H1 (cell line): Measurements from ENCODE around the gene TTLL5. TPM values are rescaled to one million over a fixed set of nuclear protein-coding genes. Genes with fewer than 3 reads are reported as not detected.

Experiments
- CTCF ChIA-PET: fragments of 300-600 bp; sonication (Branson Sonifier 250); formaldehyde crosslinking; loops from one replicate; lab custom pipeline; 2021; ENCODE audit not compliant: partially characterized antibody; lab: Charles Lee
- POLR2A ChIA-PET: fragments of 300-600 bp; sonication (Branson Sonifier 250); formaldehyde crosslinking; loops from one replicate; lab custom pipeline; 2021; ENCODE audit warnings: inconsistent platforms; ENCODE audit not compliant: partially characterized antibody; lab: Charles Lee
- DNase-seq, 2 experiments: peaks; one replicate each; pipeline versions ENCODE4 v3.0.0 to v3.0.0-alpha.2; 2010 to 2022; ENCODE audit warnings: low spot score in 2 of 2, low read depth in 1 of 2, mixed read lengths in 1 of 2
- FAIRE-seq: peaks from 2 replicates; lab custom pipeline; 2011; peaks lifted over from hg19 to GRCh38; lab: Jason Lieb, UNC
- H2AFZ ChIP-seq: 2 replicates; pipeline ENCODE4 v1.8.1; 2012; ENCODE audit warnings: low read length, inconsistent platforms
- H2AK5ac ChIP-seq: 2 replicates; pipeline ENCODE4 v1.6.1; 2013; ENCODE audit warnings: low read depth, low read length
- H2BK120ac ChIP-seq: replicated peaks from 2 replicates; pipeline ENCODE3; 2013; ENCODE audit warnings: low read depth, low read length, inconsistent platforms
- H2BK12ac ChIP-seq: 2 replicates; pipeline ENCODE4 v1.6.1; 2013; ENCODE audit warnings: low read depth, low read length
- H2BK15ac ChIP-seq: 2 replicates; pipeline ENCODE4 v1.6.1; 2013; ENCODE audit warnings: low read length
- H2BK20ac ChIP-seq: 2 replicates; pipeline ENCODE4 v1.6.1; 2013; ENCODE audit warnings: low read length
- H2BK5ac ChIP-seq: 2 replicates; pipeline ENCODE4 v1.6.1; 2013; ENCODE audit warnings: low read depth, low read length
- H3K14ac ChIP-seq: 2 replicates; pipeline ENCODE4 v1.6.1; 2013; ENCODE audit warnings: inconsistent platforms; ENCODE audit not compliant: insufficient read length
- H3K18ac ChIP-seq: 2 replicates; pipeline ENCODE4 v1.6.1; 2013; ENCODE audit warnings: low read length; ENCODE audit errors: extremely low read depth
- H3K23ac ChIP-seq: 2 replicates; pipeline ENCODE4 v1.6.1; 2013; ENCODE audit warnings: inconsistent platforms; ENCODE audit not compliant: insufficient read length
- H3K23me2 ChIP-seq: 2 replicates; pipeline ENCODE4 v1.6.1; 2013; ENCODE audit warnings: low read depth, low read length
- H3K27ac ChIP-seq: 2 replicates; pipeline ENCODE4 v1.6.1; 2011; ENCODE audit warnings: low read depth, low read length, inconsistent platforms
- H3K27me3 ChIP-seq, 4 experiments: replicated peaks in 1 of 4; 1 replicate in 1 of 4; 2 replicates in 3 of 4; pipeline versions ENCODE4 v1.6.1 to v1.8.1; 2011 to 2013; ENCODE audit warnings: low read length in 3 of 4, mild to moderate bottlenecking in 3 of 4, inconsistent platforms in 2 of 4, mixed read lengths in 2 of 4, moderate library complexity in 1 of 4; ENCODE audit not compliant: control insufficient read depth in 3 of 4, insufficient read depth in 3 of 4; ENCODE audit errors: extremely low read depth in 1 of 4
- H3K36me3 ChIP-seq, 4 experiments: 2 replicates each; pipeline versions ENCODE4 v1.6.1 to v1.8.1; 2011 to 2013; ENCODE audit warnings: mild to moderate bottlenecking in 4 of 4, low read length in 3 of 4, moderate library complexity in 2 of 4, control low read depth in 1 of 4, inconsistent platforms in 1 of 4; ENCODE audit not compliant: insufficient read depth in 4 of 4, control insufficient read depth in 2 of 4
- H3K4ac ChIP-seq: replicated peaks from 2 replicates; pipeline ENCODE3; 2013; ENCODE audit warnings: low read length, low read depth, mixed read lengths, inconsistent platforms; ENCODE audit not compliant: insufficient read length
- H3K4me1 ChIP-seq, 4 experiments: replicated peaks in 1 of 4; 1 replicate in 1 of 4; 2 replicates in 3 of 4; pipeline versions ENCODE4 v1.6.1 to v1.8.1; 2011 to 2013; ENCODE audit warnings: low read length in 3 of 4, inconsistent platforms in 2 of 4, mixed read lengths in 1 of 4; ENCODE audit not compliant: insufficient read depth in 4 of 4, control insufficient read depth in 3 of 4
- H3K4me2 ChIP-seq, 2 experiments: 2 replicates each; pipeline versions ENCODE4 v1.6.1 to v1.8.1; 2011 to 2013; ENCODE audit warnings: low read depth in 2 of 2, low read length in 2 of 2, control low read depth in 1 of 2, inconsistent platforms in 1 of 2, mild to moderate bottlenecking in 1 of 2; ENCODE audit not compliant: insufficient read depth in 1 of 2
- H3K4me3 ChIP-seq, 4 experiments: fragments of 200-600, 300-600 bp in 1 of 4; sonication (generic), shearing (Covaris generic), sonication (Bioruptor Twin) in 1 of 4; 2 replicates each; pipeline versions ENCODE4 v1.5.1 to v1.8.1; 2011 to 2016; ENCODE audit warnings: low read length in 4 of 4, low read depth in 3 of 4, control low read depth in 2 of 4, inconsistent platforms in 2 of 4, mild to moderate bottlenecking in 2 of 4, mixed read lengths in 1 of 4, moderate library complexity in 1 of 4; ENCODE audit not compliant: insufficient read depth in 2 of 4; ENCODE audit errors: extremely low read depth in 1 of 4
- H3K56ac ChIP-seq: replicated peaks from 2 replicates; pipeline ENCODE3; 2013; ENCODE audit warnings: low read depth, mild to moderate bottlenecking, mixed read lengths, low read length, inconsistent platforms; ENCODE audit not compliant: insufficient read length
- H3K79me1 ChIP-seq: 2 replicates; pipeline ENCODE4 v1.6.1; 2013; ENCODE audit warnings: low read depth, low read length, control low read depth
- H3K79me2 ChIP-seq, 2 experiments: 2 replicates each; pipeline versions ENCODE4 v1.6.1 to v1.8.1; 2012 to 2013; ENCODE audit warnings: low read length in 2 of 2, mild to moderate bottlenecking in 2 of 2, inconsistent platforms in 1 of 2; ENCODE audit not compliant: insufficient read depth in 2 of 2, control insufficient read depth in 1 of 2
- H3K9ac ChIP-seq, 4 experiments: replicated peaks in 1 of 4; 1 replicate in 1 of 4; 2 replicates in 3 of 4; pipeline versions ENCODE4 v1.6.1 to v1.8.1; 2011 to 2013; ENCODE audit warnings: low read depth in 3 of 4, low read length in 3 of 4, control low read depth in 2 of 4, mild to moderate bottlenecking in 2 of 4, moderate library complexity in 2 of 4, inconsistent platforms in 1 of 4; ENCODE audit errors: extremely low read depth in 1 of 4
- H3K9me3 ChIP-seq, 2 experiments: 2 replicates each; pipeline versions ENCODE4 v1.6.1 to v1.8.1; 2012 to 2013; ENCODE audit warnings: mild to moderate bottlenecking in 2 of 2, moderate library complexity in 2 of 2, control low read depth in 1 of 2, inconsistent platforms in 1 of 2, low read depth in 1 of 2, low read length in 1 of 2, mixed read lengths in 1 of 2; ENCODE audit not compliant: insufficient read depth in 2 of 2
- H4K20me1 ChIP-seq, 2 experiments: replicated peaks in 1 of 2; 2 replicates each; pipeline versions ENCODE3 to v1.8.1; 2011 to 2013; ENCODE audit warnings: inconsistent platforms in 2 of 2, low read length in 2 of 2, mild to moderate bottlenecking in 1 of 2; ENCODE audit not compliant: insufficient read depth in 2 of 2, control insufficient read depth in 1 of 2
- H4K5ac ChIP-seq: 2 replicates; pipeline ENCODE4 v1.6.1; 2013; ENCODE audit warnings: low read length, low read depth, mixed read lengths, inconsistent platforms; ENCODE audit not compliant: insufficient read length
- H4K8ac ChIP-seq: 2 replicates; pipeline ENCODE4 v1.8.0; 2013; ENCODE audit warnings: mild to moderate bottlenecking, moderate library complexity, low read length, inconsistent platforms; ENCODE audit not compliant: insufficient read depth; ENCODE audit errors: extremely low read depth
- H4K91ac ChIP-seq: replicated peaks from 2 replicates; pipeline ENCODE3; 2013; ENCODE audit warnings: low read length, mixed read lengths, inconsistent platforms; ENCODE audit not compliant: insufficient read length
- CHD2 ChIP-seq: IDR thresholded peaks from 2 replicates; pipeline ENCODE4 v1.6.1; 2012; ENCODE audit warnings: low read length, improper control_type of control experiment
- EZH2 ChIP-seq: fragments of 200-600 bp; sonication (generic); IDR thresholded peaks from 2 replicates; pipeline ENCODE4 v1.7.1; 2012; ENCODE audit warnings: low read depth, mild to moderate bottlenecking, moderate library complexity, low read length, inconsistent platforms; ENCODE audit not compliant: severe bottlenecking
- FOSL1 ChIP-seq: IDR thresholded peaks from 2 replicates; pipeline ENCODE4 v1.6.1; 2011; ENCODE audit warnings: mild to moderate bottlenecking, low read depth, low read length, moderate library complexity; ENCODE audit not compliant: insufficient read depth
- HDAC6 ChIP-seq: IDR thresholded peaks from one replicate; pipeline ENCODE4 v1.7.1; 2012; ENCODE audit warnings: low read depth, mild to moderate bottlenecking, inconsistent platforms, low read length, moderate library complexity
- JUND ChIP-seq: IDR thresholded peaks from 2 replicates; pipeline ENCODE4 v1.6.1; 2011; ENCODE audit warnings: mild to moderate bottlenecking, improper control_type of control experiment, low read length
- KDM4A ChIP-seq: IDR thresholded peaks from one replicate; pipeline ENCODE4 v1.7.1; 2012; ENCODE audit warnings: low read depth, mild to moderate bottlenecking, moderate library complexity, low read length, inconsistent platforms; ENCODE audit not compliant: severe bottlenecking
- RXRA ChIP-seq: IDR thresholded peaks from 2 replicates; pipeline ENCODE4 v1.6.1; 2011; ENCODE audit warnings: low read depth, mild to moderate bottlenecking, low read length, moderate library complexity; ENCODE audit not compliant: insufficient read depth
- SIX5 ChIP-seq: IDR thresholded peaks from 2 replicates; pipeline ENCODE4 v1.6.1; 2011; ENCODE audit warnings: mild to moderate bottlenecking, low read depth, low read length
- SP4 ChIP-seq: IDR thresholded peaks from 2 replicates; pipeline ENCODE4 v1.6.1; 2012; ENCODE audit warnings: low read length, inconsistent platforms
- SRF ChIP-seq: IDR thresholded peaks from 2 replicates; pipeline ENCODE4 v1.6.1; 2011; ENCODE audit warnings: mild to moderate bottlenecking, low read depth, low read length, moderate library complexity
- SUZ12 ChIP-seq: fragments of 200-600 bp; sonication (generic); IDR thresholded peaks from 2 replicates; pipeline ENCODE4 v1.6.1; 2012; ENCODE audit warnings: mild to moderate bottlenecking, inconsistent platforms, low read length, moderate library complexity, mixed read lengths
- TBP ChIP-seq: IDR thresholded peaks from 2 replicates; pipeline ENCODE4 v1.6.1; 2011; ENCODE audit warnings: low read depth, low read length, improper control_type of control experiment
- TEAD4 ChIP-seq: IDR thresholded peaks from 2 replicates; pipeline ENCODE4 v1.6.1; 2012; ENCODE audit warnings: low read depth, low read length, inconsistent platforms, mixed read lengths
- WGBS, 2 experiments: shearing (Covaris generic) in 1 of 2; methylation state at CpG; one replicate each; pipeline versions ENCODE4 v1.1.6 to v1.1.7; 2013 to 2015; ENCODE audit warnings: low lambda C conversion rate in 2 of 2, mixed read lengths in 2 of 2, inconsistent platforms in 1 of 2, low coverage in 1 of 2, missing lambda C conversion rate in 1 of 2; ENCODE audit not compliant: insufficient replicate concordance in 2 of 2, insufficient coverage in 1 of 2, insufficient read length in 1 of 2; ENCODE audit errors: extremely low coverage in 1 of 2, missing lambda C conversion rate in 1 of 2; 5-methylcytosine and 5-hydroxymethylcytosine counted together
- polyA plus RNA-seq, 7 experiments: library from polyadenylated mRNA; depleted of rRNA in 3 of 7; stranded (reverse) in 5 of 7; unstranded in 2 of 7; fragments of >200 nt in 5 of 7; fragments of 200-250 nt in 2 of 7; gene quantifications; 1 replicate in 5 of 7; 2 replicates in 1 of 7; 4 replicates in 1 of 7; pipeline versions ENCODE4 v1.2.1 to v1.2.3, GENCODE V29; 2011 to 2013; ENCODE audit warnings: missing spikeins in 2 of 7, mixed read lengths in 2 of 7
- total RNA-seq: library from RNA; stranded (reverse); fragmentation: NEBNext Ultra II Directional; extraction: Animal tissue kit (Norgen Biotek cat#: 25700); gene quantifications from 2 replicates; pipeline ENCODE4 v1.2.1, GENCODE V29; 2021
- TF ChIP-seq, protein P1 (sequence below): IDR thresholded peaks from 2 replicates; pipeline ENCODE4 v1.6.1; 2012; ENCODE audit warnings: low read length, inconsistent platforms

The TTLL5 gene
- total and polyA plus RNA-seq, 2 of the 8 experiments (the other 6 are each of a cell fraction or from before 2014, with no cell fraction given), result 16.1 to 45.9 TPM

DNA sequence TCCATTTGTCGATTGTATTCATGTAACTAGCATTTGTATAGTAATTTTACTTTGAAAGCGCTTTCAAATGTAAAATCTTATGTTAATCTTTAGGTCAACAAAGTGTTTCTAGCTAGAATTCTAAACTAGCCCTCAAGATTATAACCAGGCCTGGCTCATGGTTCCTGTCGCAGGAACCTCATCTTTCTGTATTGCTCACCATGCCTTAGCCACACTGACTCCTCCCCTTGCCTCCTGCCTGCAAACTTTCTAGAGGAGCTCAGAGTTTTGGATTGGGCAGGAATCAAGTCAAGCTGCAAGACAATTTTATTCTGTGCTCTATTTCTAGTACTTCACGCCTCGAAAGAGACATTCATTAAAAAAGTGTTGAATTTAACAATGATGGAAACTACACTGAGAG is 220.9 kb downstream of the TTLL5 start:
- Histone ChIP-seq H2BK20ac (no peak overlapping the region), H4K8ac (no peak overlapping the region), H3K36me3 (no peaks in the 10 kb centered on the region), H3K14ac (no peak overlapping the region), H2BK15ac (no peak overlapping the region), H3K4me3 (no peak overlapping the region), H3K79me1 (no peaks in the 10 kb centered on the region), H2AK5ac (no peak overlapping the region), H3K56ac (no peak overlapping the region), H3K23me2 (no peaks in the 10 kb centered on the region), H3K4ac (no peak overlapping the region), H4K91ac (no peak overlapping the region), H3K79me2 (no peaks in the 10 kb centered on the region), H3K4me1 (no peaks in the 10 kb centered on the region), H2AFZ (no peak overlapping the region), H2BK120ac (no peak overlapping the region), H4K5ac (no peak overlapping the region), H3K27me3 (no peaks in the 10 kb centered on the region), H3K9ac (no peak overlapping the region), H3K9me3 (no peaks in the 10 kb centered on the region), H2BK5ac (no peak overlapping the region), H2BK12ac (no peak overlapping the region), H3K4me2 (no peak overlapping the region), H4K20me1 (no peaks in the 10 kb centered on the region), H3K27ac (no peak overlapping the region), H3K18ac (no peak overlapping the region), H3K23ac (no peak overlapping the region)
- ChIA-PET CTCF (interaction anchor here (1.2 to 3.3 kb wide), 8 partner anchors 8 to 321 kb away, joined by 3 to 31 read pairs (median 4); no protein-coding TSS in a partner anchor), POLR2A (no interaction called here)
- 80% methylated on average over 5 of the region's 5 CpGs; no CpG with 5 or more reads in 1 of the 2 experiments for WGBS, 2 experiments
- FAIRE-seq (no peak), DNase-seq (no peak)
- TF ChIP-seq SUZ12, result no peak
- no peak for TF ChIP-seq RXRA
- no peak for TF ChIP-seq SRF
- TF ChIP-seq TEAD4, result no peak
- no peak for TF ChIP-seq SIX5
- TF ChIP-seq CHD2, result no peak
- no peak for TF ChIP-seq JUND
- TF ChIP-seq EZH2, result no peak
- TF ChIP-seq TBP, result no peak
- TF ChIP-seq HDAC6, result no peak
- TF ChIP-seq, protein P1, sequence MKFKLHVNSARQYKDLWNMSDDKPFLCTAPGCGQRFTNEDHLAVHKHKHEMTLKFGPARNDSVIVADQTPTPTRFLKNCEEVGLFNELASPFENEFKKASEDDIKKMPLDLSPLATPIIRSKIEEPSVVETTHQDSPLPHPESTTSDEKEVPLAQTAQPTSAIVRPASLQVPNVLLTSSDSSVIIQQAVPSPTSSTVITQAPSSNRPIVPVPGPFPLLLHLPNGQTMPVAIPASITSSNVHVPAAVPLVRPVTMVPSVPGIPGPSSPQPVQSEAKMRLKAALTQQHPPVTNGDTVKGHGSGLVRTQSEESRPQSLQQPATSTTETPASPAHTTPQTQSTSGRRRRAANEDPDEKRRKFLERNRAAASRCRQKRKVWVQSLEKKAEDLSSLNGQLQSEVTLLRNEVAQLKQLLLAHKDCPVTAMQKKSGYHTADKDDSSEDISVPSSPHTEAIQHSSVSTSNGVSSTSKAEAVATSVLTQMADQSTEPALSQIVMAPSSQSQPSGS, result no peak
- TF ChIP-seq SP4, result no peak
- TF ChIP-seq FOSL1, result no peak
- no peak for TF ChIP-seq KDM4A
